HG02623 (cell line): ENCODE results near the gene FCHO2.
"Not testable (repeated sequence)": the region's sequence is repeated elsewhere in the genome, so short reads cannot be mapped to it uniquely, and the experiment has no call there.

Experiments
- ATAC-seq: cut with Tn5 transposase; IDR thresholded peaks from one replicate; pipeline ENCODE4 v1.9.1; 2021; ENCODE audit warnings: moderate library complexity; ENCODE audit not compliant: unreplicated experiment

The FCHO2 gene

GRCh38 chr5:72956324-72957140 is 691 bp downstream of the FCHO2 start:
- ATAC-seq = peak; percentile 32

- ATAC-seq = no peak
Observed at GRCh38 chr5:72957337-72957736, 1.5 kb downstream of the FCHO2 start.

GRCh38 chr5:72959257-72959656 is 3.4 kb downstream of the FCHO2 start:
- ATAC-seq = no peak

- not testable (repeated sequence) for ATAC-seq
Observed at GRCh38 chr5:72974481-72974880, 18.6 kb downstream of the FCHO2 start.

- ATAC-seq = not testable (repeated sequence)
Observed at GRCh38 chr5:72976810-72977209, 21.0 kb downstream of the FCHO2 start.

GRCh38 chr5:72985719-72986118 is 29.9 kb downstream of the FCHO2 start:
- ATAC-seq = no peak

- ATAC-seq = no peak
Observed at GRCh38 chr5:72988769-72989168, 32.9 kb downstream of the FCHO2 start.

GRCh38 chr5:72991394-72991793 is 35.6 kb downstream of the FCHO2 start:
- no peak for ATAC-seq

- no peak for ATAC-seq
Observed at GRCh38 chr5:72994578-72994977, 38.7 kb downstream of the FCHO2 start.

- no peak for ATAC-seq
Observed at GRCh38 chr5:72996632-72997031, 40.8 kb downstream of the FCHO2 start.

GRCh38 chr5:72999916-73000315 is 44.1 kb downstream of the FCHO2 start:
- ATAC-seq = no peak

GRCh38 chr5:73005886-73006285 is 50.0 kb downstream of the FCHO2 start:
- ATAC-seq = no peak

- no peak for ATAC-seq
Observed at GRCh38 chr5:73007051-73007450, 51.2 kb downstream of the FCHO2 start.

GRCh38 chr5:73008831-73009230 is 53.0 kb downstream of the FCHO2 start:
- no peak for ATAC-seq

- ATAC-seq = not testable (repeated sequence)
Observed at GRCh38 chr5:73011612-73012011, 55.8 kb downstream of the FCHO2 start.

- no peak for ATAC-seq
Observed at GRCh38 chr5:73018892-73019291, 63.1 kb downstream of the FCHO2 start.

- ATAC-seq = no peak
Observed at GRCh38 chr5:73019766-73020165, 63.9 kb downstream of the FCHO2 start.

GRCh38 chr5:73022471-73023169 is 66.8 kb downstream of the FCHO2 start:
- no peak for ATAC-seq

GRCh38 chr5:73024946-73025544 is 69.2 kb downstream of the FCHO2 start:
- not testable (repeated sequence) for ATAC-seq

GRCh38 chr5:73027361-73027760 is 71.5 kb downstream of the FCHO2 start:
- ATAC-seq = no peak

- no peak for ATAC-seq
Observed at GRCh38 chr5:73027816-73028215, 72.0 kb downstream of the FCHO2 start.
